A549 (cell line): ENCODE data around the gene SSBP3. TPM values are rescaled to one million over a fixed set of nuclear protein-coding genes. Genes with fewer than 3 reads are reported as not detected.

Source experiments
- ATAC-seq, 2 experiments: fragments of 200-7000 bp in 1 of 2; fragments of >200 bp in 1 of 2; cut with Nextera tagmentation in 1 of 2; cut with Tn5 transposase in 1 of 2; 3 replicates each; pipeline versions ENCODE4 v1.8.0 to v1.9.1; 2018 to 2020; ENCODE audit warnings: mild to moderate bottlenecking in 1 of 2, moderate library complexity in 1 of 2
- CTCF ChIA-PET: fragments of 300-600 bp; sonication (Branson Sonifier 250); formaldehyde crosslinking; extraction: SDS; loops from one replicate; lab custom pipeline; 2021; ENCODE audit warnings: antibody characterized with exemption, inconsistent platforms; lab: Yijun Ruan, JAX
- POLR2A ChIA-PET: fragments of 350-600 bp; formaldehyde crosslinking; extraction: SDS; loops from one replicate; lab custom pipeline; 2021; ENCODE audit warnings: antibody characterized with exemption, inconsistent platforms; lab: Yijun Ruan, JAX
- DNase-seq, 2 experiments: peaks; one replicate each; pipeline versions ENCODE4 v3.0.0 to v3.0.0-alpha.2; 2011 to 2016; ENCODE audit warnings: low read depth in 1 of 2, low spot score in 1 of 2
- FAIRE-seq: peaks from 2 replicates; lab custom pipeline; 2011; peaks lifted over from hg19 to GRCh38; lab: Jason Lieb, UNC
- H3K27ac ChIP-seq, 2 experiments: fragments of >200 bp; sonication (Bioruptor Twin); formaldehyde crosslinking; 3 replicates each; pipeline ENCODE4 v1.5.1; 2016 to 2017
- H3K4me1 ChIP-seq: fragments of >200 bp; sonication (Bioruptor Twin); formaldehyde crosslinking; 3 replicates; pipeline ENCODE4 v1.6.1; 2016
- H3K4me2 ChIP-seq: fragments of >200 bp; sonication (Bioruptor Twin); formaldehyde crosslinking; 3 replicates; pipeline ENCODE4 v1.6.1; 2016
- H3K4me3 ChIP-seq: fragments of >200 bp; sonication (Bioruptor Twin); formaldehyde crosslinking; 3 replicates; pipeline ENCODE4 v1.5.1; 2016
- H3K9me3 ChIP-seq: fragments of >200 bp; sonication (Bioruptor Twin); formaldehyde crosslinking; 3 replicates; pipeline ENCODE4 v1.6.1; 2016
- CTCF ChIP-seq: fragments of >200 bp; sonication (Bioruptor Twin); formaldehyde crosslinking; IDR thresholded peaks from 3 replicates; pipeline ENCODE4 v1.5.1; 2016
- E2F6 ChIP-seq: IDR thresholded peaks from 2 replicates; pipeline ENCODE4 v1.6.1; 2012; ENCODE audit warnings: low read depth, borderline replicate concordance
- EP300 ChIP-seq, 2 experiments: fragments of >200 bp; sonication (Bioruptor Twin); formaldehyde crosslinking; IDR thresholded peaks; 2 replicates in 1 of 2; 3 replicates in 1 of 2; pipeline ENCODE4 v1.6.1; 2016 to 2017
- FOSL2 ChIP-seq, 2 experiments: fragments of 450-650 bp in 1 of 2; fragments of >200 bp in 1 of 2; sonication (Bioruptor Twin) in 1 of 2; formaldehyde crosslinking; IDR thresholded peaks; 2 replicates each; pipeline versions ENCODE4 v1.5.0 to v1.6.1; 2016 to 2020; ENCODE audit warnings: mild to moderate bottlenecking in 1 of 2, moderate library complexity in 1 of 2
- FOXS1 ChIP-seq: fragments of 250-450 bp; sonication (Bioruptor Pico); IDR thresholded peaks from 2 replicates; pipeline ENCODE4 v1.5.0; 2020; ENCODE audit warnings: mild to moderate bottlenecking, moderate library complexity
- GATA3 ChIP-seq: IDR thresholded peaks from 2 replicates; pipeline ENCODE4 v1.6.1; 2012; ENCODE audit warnings: borderline replicate concordance
- JUNB ChIP-seq: fragments of >200 bp; sonication (Bioruptor Twin); formaldehyde crosslinking; IDR thresholded peaks from 2 replicates; pipeline ENCODE4 v1.6.1; 2016
- KDM1A ChIP-seq: fragments of 200-600 bp; sonication (generic); IDR thresholded peaks from 2 replicates; pipeline ENCODE4 v1.6.1; 2016; ENCODE audit warnings: low read depth, mild to moderate bottlenecking
- KDM5A ChIP-seq: fragments of 200-600 bp; sonication (generic); IDR thresholded peaks from 2 replicates; pipeline ENCODE4 v1.6.1; 2016; ENCODE audit warnings: antibody characterized with exemption, mild to moderate bottlenecking
- MAFK ChIP-seq: fragments of 450-650 bp; IDR thresholded peaks from 2 replicates; pipeline ENCODE4 v1.6.1; 2014; ENCODE audit not compliant: partially characterized antibody
- MAX ChIP-seq: IDR thresholded peaks from 2 replicates; pipeline ENCODE4 v1.6.1; 2012
- MAZ ChIP-seq: fragments of 150-350 bp; IDR thresholded peaks from 2 replicates; pipeline ENCODE4 v1.6.1; 2014; ENCODE audit warnings: antibody characterized with exemption, low read depth, low read length, borderline replicate concordance
- MYC ChIP-seq: IDR thresholded peaks from 2 replicates; pipeline ENCODE4 v1.6.1; 2012; ENCODE audit warnings: mild to moderate bottlenecking, inconsistent platforms, low read length, improper control_type of control experiment, borderline replicate concordance
- NR3C1 ChIP-seq: fragments of >200 bp; sonication (Bioruptor Twin); formaldehyde crosslinking; IDR thresholded peaks from 3 replicates; pipeline ENCODE4 v1.6.1; 2017
- PHF8 ChIP-seq: fragments of 200-600 bp; sonication (generic); IDR thresholded peaks from 2 replicates; pipeline ENCODE4 v1.6.1; 2016; ENCODE audit warnings: low read depth, mild to moderate bottlenecking, antibody characterized with exemption, moderate library complexity, borderline replicate concordance
- POLR2A ChIP-seq: IDR thresholded peaks from 2 replicates; pipeline ENCODE4 v1.6.1; 2012; ENCODE audit warnings: mild to moderate bottlenecking, low read length
- POLR2AphosphoS2 ChIP-seq: conservative IDR thresholded peaks from 2 replicates; pipeline ENCODE4 v1.6.1; 2012; ENCODE audit warnings: low read length, improper control_type of control experiment, inconsistent platforms
- RAD21 ChIP-seq, 2 experiments: fragments of >200 bp in 1 of 2; sonication (Bioruptor Twin) in 1 of 2; formaldehyde crosslinking in 1 of 2; IDR thresholded peaks in 1 of 2; conservative IDR thresholded peaks in 1 of 2; 2 replicates in 1 of 2; 3 replicates in 1 of 2; pipeline ENCODE4 v1.6.1; 2012 to 2018; ENCODE audit warnings: inconsistent platforms in 1 of 2
- RCOR1 ChIP-seq: fragments of 150-350 bp; IDR thresholded peaks from 2 replicates; pipeline ENCODE4 v1.6.1; 2014; ENCODE audit warnings: antibody characterized with exemption, low read length, low read depth
- RNF2 ChIP-seq: fragments of 200-600 bp; sonication (generic); IDR thresholded peaks from 2 replicates; pipeline ENCODE4 v1.6.1; 2016; ENCODE audit warnings: low read depth, mild to moderate bottlenecking, antibody characterized with exemption, moderate library complexity, borderline replicate concordance
- ZFP36 ChIP-seq: fragments of 450-650 bp; IDR thresholded peaks from 2 replicates; pipeline ENCODE4 v1.6.1; 2014; ENCODE audit warnings: borderline replicate concordance; ENCODE audit not compliant: partially characterized antibody
- ZSCAN20 ChIP-seq: fragments of 250-450 bp; sonication (Bioruptor Pico); IDR thresholded peaks from 2 replicates; pipeline ENCODE4 v1.8.0; 2022; ENCODE audit warnings: mild to moderate bottlenecking, moderate library complexity
- WGBS: methylation state at CpG from one replicate; pipeline ENCODE4 v1.1.6; 2017; ENCODE audit errors: missing lambda C conversion rate; 5-methylcytosine and 5-hydroxymethylcytosine counted together
- polyA plus RNA-seq, 4 experiments: library from polyadenylated mRNA; depleted of rRNA in 3 of 4; stranded (reverse); fragments of >200 nt; fragmentation: RNase III in 1 of 4; extraction: RNeasy Plus Mini Kit Qiagen cat#74134 plus additional on column Dnase treatment in 1 of 4; gene quantifications; 2 replicates in 3 of 4; 3 replicates in 1 of 4; pipeline ENCODE4 v1.2.3, GENCODE V29; 2011 to 2017

The SSBP3 gene
- polyA plus RNA-seq, 2 of the 4 experiments (the other 2 are of a cell fraction): 7.2 to 9.1 TPM

DNA sequence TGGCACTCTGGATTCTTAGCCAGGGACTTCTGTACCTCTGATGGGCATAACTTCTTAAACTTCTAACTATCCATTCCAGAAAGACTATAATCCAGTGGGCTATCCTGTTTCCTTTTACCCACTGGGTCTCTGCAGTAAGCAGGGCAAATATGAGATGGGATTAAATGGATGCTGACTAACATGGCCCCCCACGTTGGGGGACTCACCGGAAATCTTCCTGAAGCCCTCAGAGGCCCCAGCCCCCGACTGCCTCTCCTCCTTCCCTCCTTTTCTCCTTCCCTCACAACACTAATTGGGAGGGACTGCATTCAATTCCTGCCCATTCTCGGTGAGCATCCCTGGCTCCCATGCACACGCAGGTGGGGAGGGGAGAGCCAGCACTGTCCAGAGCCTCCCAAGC, 70.1 kb downstream of the SSBP3 start:
- 65% methylated on average over 5 of the region's 5 CpGs for WGBS
- POLR2A ChIA-PET: no interaction called here
- no peak overlapping the region for H3K27ac ChIP-seq
- H3K4me1 ChIP-seq: no peaks in the 10 kb centered on the region
- TF ChIP-seq POLR2A (no peak), FOXS1 (CRISPR knock-in tag) (no peak)
- no peak for ATAC-seq
- no peak overlapping the region for H3K4me2 ChIP-seq
- CTCF ChIA-PET: interaction anchor here (1.4 kb wide), 1 partner anchor 9 kb away, joined by 3 read pairs; no protein-coding TSS in a partner anchor
- no peak for FAIRE-seq
- H3K9me3 ChIP-seq: no peaks in the 10 kb centered on the region
- H3K4me3 ChIP-seq: no peak overlapping the region
- no peak for DNase-seq

DNA sequence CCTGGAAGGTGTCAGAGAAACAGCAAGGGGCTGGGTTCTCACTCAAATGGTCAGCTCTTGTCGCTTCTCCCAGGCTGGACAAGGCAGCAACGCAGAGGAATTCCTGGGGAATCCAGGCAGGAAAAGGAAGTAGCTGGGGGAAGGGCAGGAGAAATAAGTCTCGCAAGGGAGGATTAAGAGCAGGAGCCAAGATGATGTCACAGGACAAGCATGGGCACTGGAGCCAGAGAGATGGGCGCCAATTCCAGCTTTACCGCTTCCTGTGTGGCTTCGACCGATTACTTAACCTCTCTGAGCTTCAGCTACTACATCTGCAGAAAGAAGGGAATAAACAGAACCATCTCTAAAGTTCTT, 70.5 kb downstream of the SSBP3 start:
- Histone ChIP-seq H3K4me1 (no peaks in the 10 kb centered on the region), H3K9me3 (no peaks in the 10 kb centered on the region), H3K4me3 (no peak overlapping the region), H3K27ac (no peak overlapping the region), H3K4me2 (no peak overlapping the region)
- TF ChIP-seq ZFP36 (peak; percentile 19), MAFK (no peak)
- CTCF ChIA-PET: interaction anchor here (1.4 kb wide), 1 partner anchor 10 kb away, joined by 3 read pairs; no protein-coding TSS in a partner anchor
- FAIRE-seq (no peak), ATAC-seq (no peak), DNase-seq (no peak)
- WGBS: 78% methylated on average over 6 of the region's 7 CpGs
- POLR2A ChIA-PET: no interaction called here

GRCh38 chr1:54335011-54335754, 71.0 kb downstream of the SSBP3 start:
- ATAC-seq (no peak), FAIRE-seq (no peak), DNase-seq (no peak)
- ChIA-PET CTCF (interaction anchor here (1.4 kb wide), 1 partner anchor 10 kb away, joined by 3 read pairs; no protein-coding TSS in a partner anchor), POLR2A (no interaction called here)
- WGBS: 85% methylated on average over 11 of the region's 13 CpGs
- H3K9me3 ChIP-seq: no peaks in the 10 kb centered on the region
- H3K27ac ChIP-seq: no peak overlapping the region
- H3K4me3 ChIP-seq: no peak overlapping the region
- TF ChIP-seq POLR2AphosphoS2 (no peak), KDM1A (no peak), ZSCAN20 (CRISPR knock-in tag) (no peak), CTCF (no peak), RNF2 (no peak), KDM5A (no peak), RAD21 (conservative IDR thresholded peaks at IDR 0.05 in 1 of 2, IDR thresholded peaks at IDR 0.05 in 1 of 2) (no peak), MYC (no peak), MAZ (no peak), GATA3 (no peak), EP300 (IDR thresholded peaks at IDR 0.05) (no peak), E2F6 (no peak), FOSL2 (IDR thresholded peaks at IDR 0.05) (no peak), FOSL2 (CRISPR knock-in tag; IDR thresholded peaks at IDR 0.05) (no peak), JUNB (no peak), NR3C1 (no peak), PHF8 (no peak), MAX (no peak), RCOR1 (no peak)
- no peak overlapping the region for H3K4me2 ChIP-seq
- H3K4me1 ChIP-seq: no peaks in the 10 kb centered on the region
